GM23338 (cell line): Measurements from ENCODE around the gene APC. TPM values are rescaled to one million over a fixed set of nuclear protein-coding genes. Genes with fewer than 3 reads are reported as not detected.

Experiments
- ATAC-seq: fragments of 200-7000 bp; cut with Tn5 transposase; 3 replicates; pipeline ENCODE4 v1.9.1; 2020
- DNase-seq: peaks from one replicate; pipeline ENCODE4 v3.0.0-alpha.2; 2015; ENCODE audit warnings: low spot score
- H2AFZ ChIP-seq: fragments of 200-600 bp; sonication (generic); 2 replicates; pipeline ENCODE4 v1.8.0; 2016; ENCODE audit warnings: antibody characterized with exemption, mild to moderate bottlenecking, moderate library complexity
- H3F3A ChIP-seq: fragments of 200-600 bp; sonication (generic); replicated peaks from 2 replicates; pipeline ENCODE4 v1.8.0; 2017; ENCODE audit warnings: antibody characterized with exemption, mixed run types, low read depth
- H3K27ac ChIP-seq: fragments of 200-600 bp; sonication (generic); 2 replicates; pipeline ENCODE4 v1.6.1; 2016; ENCODE audit warnings: low read depth
- H3K27me3 ChIP-seq: fragments of 200-600 bp; sonication (generic); 2 replicates; pipeline ENCODE4 v1.8.0; 2016; ENCODE audit warnings: mild to moderate bottlenecking, mixed run types, moderate library complexity; ENCODE audit not compliant: insufficient read depth
- H3K36me3 ChIP-seq: fragments of 200-600 bp; sonication (generic); 2 replicates; pipeline ENCODE4 v1.8.0; 2016; ENCODE audit warnings: mild to moderate bottlenecking; ENCODE audit not compliant: insufficient read depth
- H3K4me1 ChIP-seq: fragments of 200-600 bp; sonication (generic); 2 replicates; pipeline ENCODE4 v1.8.0; 2016; ENCODE audit warnings: mild to moderate bottlenecking, moderate library complexity; ENCODE audit not compliant: insufficient read depth
- H3K4me2 ChIP-seq: fragments of 200-600 bp; sonication (generic); 2 replicates; pipeline ENCODE4 v1.7.1; 2017; ENCODE audit warnings: mixed run types
- H3K4me3 ChIP-seq: fragments of 200-600 bp; sonication (generic); 2 replicates; pipeline ENCODE4 v1.6.1; 2016; ENCODE audit warnings: mixed run types
- H3K79me2 ChIP-seq: fragments of 200-600 bp; sonication (generic); replicated peaks from 2 replicates; pipeline ENCODE4 v1.8.0; 2017; ENCODE audit warnings: mild to moderate bottlenecking; ENCODE audit not compliant: insufficient read depth
- H3K9me2 ChIP-seq: fragments of 200-600 bp; sonication (generic); 2 replicates; pipeline ENCODE4 v1.8.0; 2017; ENCODE audit not compliant: insufficient read depth
- H4K20me1 ChIP-seq: fragments of 200-600 bp; sonication (generic); replicated peaks from 2 replicates; pipeline ENCODE4 v1.8.0; 2017; ENCODE audit warnings: mild to moderate bottlenecking; ENCODE audit not compliant: insufficient read depth
- H3K27ac Mint-ChIP-seq: 2 replicates; pipeline ENCODE4 v1.8.0; 2020; ENCODE audit warnings: inconsistent platforms, mild to moderate bottlenecking, moderate library complexity, mixed read lengths
- H3K27me3 Mint-ChIP-seq: 3 replicates; pipeline ENCODE4 v1.8.0; 2022; ENCODE audit warnings: low read depth, mild to moderate bottlenecking, moderate library complexity, mixed read lengths, inconsistent platforms; ENCODE audit not compliant: insufficient read depth, poor library complexity
- H3K36me3 Mint-ChIP-seq: 3 replicates; pipeline ENCODE4 v1.8.0; 2021; ENCODE audit warnings: low read depth, mild to moderate bottlenecking, inconsistent platforms, moderate library complexity, mixed read lengths
- H3K4me1 Mint-ChIP-seq: 3 replicates; pipeline ENCODE4 v1.8.0; 2020; ENCODE audit warnings: mild to moderate bottlenecking, inconsistent platforms, mixed read lengths
- H3K4me3 Mint-ChIP-seq: 3 replicates; pipeline ENCODE4 v1.8.0; 2021; ENCODE audit warnings: moderate library complexity, mild to moderate bottlenecking, inconsistent platforms, mixed read lengths
- H3K9me3 Mint-ChIP-seq: 3 replicates; pipeline ENCODE4 v1.8.0; 2020; ENCODE audit warnings: moderate library complexity, mild to moderate bottlenecking, inconsistent platforms, mixed read lengths
- CREB1 ChIP-seq: fragments of 250-450 bp; sonication (Bioruptor Pico); IDR thresholded peaks from 2 replicates; pipeline ENCODE4 v1.5.0; 2020; ENCODE audit warnings: low read depth, mild to moderate bottlenecking, moderate library complexity
- CTCF ChIP-seq, 2 experiments: fragments of 200-600 bp in 1 of 2; sonication (generic) in 1 of 2; conservative IDR thresholded peaks; 2 replicates each; pipeline versions ENCODE4 v1.5.1 to v1.6.1; 2016 to 2017; ENCODE audit warnings: antibody characterized with exemption in 2 of 2, low read depth in 2 of 2, mild to moderate bottlenecking in 2 of 2, moderate library complexity in 1 of 2
- ETS1 ChIP-seq: IDR thresholded peaks from 2 replicates; pipeline ENCODE4 v1.6.1; 2016; ENCODE audit warnings: antibody characterized with exemption
- EZH2 ChIP-seq: fragments of 200-600 bp; sonication (generic); IDR thresholded peaks from one replicate; pipeline ENCODE4 v1.8.0; 2017; ENCODE audit warnings: antibody characterized with exemption, mild to moderate bottlenecking, low read depth; ENCODE audit not compliant: unreplicated experiment
- EZH2phosphoT487 ChIP-seq: fragments of 200-600 bp; sonication (generic); IDR thresholded peaks from one replicate; pipeline ENCODE4 v1.8.1; 2018; ENCODE audit warnings: antibody characterized with exemption; ENCODE audit not compliant: unreplicated experiment
- JUNB ChIP-seq: IDR thresholded peaks from one replicate; pipeline ENCODE4 v1.6.1; 2016; ENCODE audit warnings: antibody characterized with exemption; ENCODE audit not compliant: unreplicated experiment
- NANOG ChIP-seq: IDR thresholded peaks from 2 replicates; pipeline ENCODE4 v1.6.1; 2016; ENCODE audit warnings: antibody characterized with exemption, borderline replicate concordance
- POLR2AphosphoS5 ChIP-seq: IDR thresholded peaks from 2 replicates; pipeline ENCODE4 v1.6.1; 2016; ENCODE audit warnings: antibody characterized with exemption, low read depth
- STAT1 ChIP-seq: IDR thresholded peaks from one replicate; pipeline ENCODE4 v1.6.1; 2016; ENCODE audit warnings: antibody characterized with exemption; ENCODE audit not compliant: unreplicated experiment
- ZNF114 ChIP-seq: fragments of 250-450 bp; sonication (Bioruptor Pico); IDR thresholded peaks from 2 replicates; pipeline ENCODE4 v1.5.0; 2020; ENCODE audit warnings: mild to moderate bottlenecking, moderate library complexity
- ZNF331 ChIP-seq: fragments of 250-450 bp; sonication (Bioruptor Pico); IDR thresholded peaks from 2 replicates; pipeline ENCODE4 v1.5.0; 2020; ENCODE audit warnings: low read depth, mild to moderate bottlenecking, moderate library complexity
- polyA plus RNA-seq: library from polyadenylated mRNA; unstranded; fragments of >200 nt; fragmentation: Nextera tagmentation; extraction: Ambion mirVana; gene quantifications from 2 replicates; pipeline ENCODE4 v1.2.1, GENCODE V29; 2016
- total RNA-seq: library from RNA; depleted of rRNA; stranded (reverse); fragments of >200 nt; shearing (Covaris generic); gene quantifications from 2 replicates; pipeline ENCODE4 v1.2.3, GENCODE V29; 2014

Gene APC
- total and polyA plus RNA-seq, 2 experiments from 2014 or later = 42.4 to 62.9 TPM

- Histone ChIP-seq H3K79me2 (no peaks in the 10 kb centered on the region), H3K27ac (peak overlapping the region; percentile 90), H2AFZ (no peak overlapping the region), H3K27me3 (no peaks in the 10 kb centered on the region), H3F3A (peaks cover 5% of the 10 kb centered on the region; the same call in 1 of the 2 replicates), H3K4me1 (peaks cover 49% of the 10 kb centered on the region), H3K4me3 (peak overlapping the region; percentile 17), H3K36me3 (no peaks in the 10 kb centered on the region), H3K9me2 (no peaks in the 10 kb centered on the region), H4K20me1 (no peaks in the 10 kb centered on the region), H3K4me2 (peak overlapping the region; percentile 50)
- TF ChIP-seq NANOG = peak; percentile 87
- TF ChIP-seq EZH2phosphoT487 = no peak
- peak; percentile 25 for DNase-seq
- H3K4me3 Mint-ChIP-seq = peak overlapping the region; percentile 52
- peak overlapping the region; percentile 87 for H3K27ac Mint-ChIP-seq
- H3K4me1 Mint-ChIP-seq = peaks cover 60% of the 10 kb centered on the region
- no peaks in the 10 kb centered on the region for H3K9me3 Mint-ChIP-seq
- H3K36me3 Mint-ChIP-seq = peaks cover 42% of the 10 kb centered on the region
- H3K27me3 Mint-ChIP-seq = peaks cover 4% of the 10 kb centered on the region
- peak; percentile 34; the same call in 2 of the 3 replicates for ATAC-seq
Measured at GRCh38 chr5:112795944-112796678, 58.4 kb downstream of the APC start.

DNA sequence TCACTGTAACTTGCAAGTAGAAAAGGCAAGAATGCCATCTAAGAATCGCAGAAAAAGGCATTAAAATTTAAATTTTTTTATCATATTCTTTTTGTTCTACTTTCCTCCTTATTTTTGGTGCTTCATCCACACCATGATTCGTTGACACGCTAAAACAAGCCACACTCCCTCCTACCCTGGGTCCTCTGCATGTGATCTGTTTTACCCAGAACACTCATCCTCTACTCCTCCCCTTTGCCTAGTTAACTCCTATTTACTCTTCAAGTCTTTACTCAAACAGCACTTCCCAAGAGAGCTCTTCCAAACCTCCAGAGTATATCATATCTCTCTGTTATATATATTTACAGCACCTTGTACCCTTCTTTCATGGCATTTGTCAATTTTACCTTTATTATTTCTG, 62.0 kb downstream of the APC start:
- H3K4me3 Mint-ChIP-seq = no peak overlapping the region
- no peaks in the 10 kb centered on the region for H3K9me3 Mint-ChIP-seq
- peak overlapping the region; percentile 53 for H3K27ac Mint-ChIP-seq
- no peak overlapping the region for H3K4me2 ChIP-seq
- H3K9me2 ChIP-seq = no peaks in the 10 kb centered on the region
- ATAC-seq (no peak), DNase-seq (no peak)
- H3K79me2 ChIP-seq = no peaks in the 10 kb centered on the region
- H3K4me1 ChIP-seq = peaks cover 33% of the 10 kb centered on the region
- H3K27ac ChIP-seq = no peak overlapping the region
- H4K20me1 ChIP-seq = no peaks in the 10 kb centered on the region
- H3K36me3 Mint-ChIP-seq = peaks cover 36% of the 10 kb centered on the region
- no peak overlapping the region for H3K4me3 ChIP-seq
- TF ChIP-seq EZH2phosphoT487 = no peak
- no peak for TF ChIP-seq POLR2AphosphoS5
- no peak for TF ChIP-seq NANOG
- no peak for TF ChIP-seq ZNF331 (CRISPR knock-in tag)
- TF ChIP-seq JUNB = no peak
- TF ChIP-seq STAT1 = no peak
- TF ChIP-seq ZNF114 (CRISPR knock-in tag) = no peak
- H2AFZ ChIP-seq = no peak overlapping the region
- peaks cover 4% of the 10 kb centered on the region for H3K27me3 Mint-ChIP-seq
- H3K27me3 ChIP-seq = no peaks in the 10 kb centered on the region
- H3K4me1 Mint-ChIP-seq = peaks cover 39% of the 10 kb centered on the region
- peaks cover under 1% of the 10 kb centered on the region; the same call in 1 of the 2 replicates for H3F3A ChIP-seq
- H3K36me3 ChIP-seq = no peaks in the 10 kb centered on the region

DNA sequence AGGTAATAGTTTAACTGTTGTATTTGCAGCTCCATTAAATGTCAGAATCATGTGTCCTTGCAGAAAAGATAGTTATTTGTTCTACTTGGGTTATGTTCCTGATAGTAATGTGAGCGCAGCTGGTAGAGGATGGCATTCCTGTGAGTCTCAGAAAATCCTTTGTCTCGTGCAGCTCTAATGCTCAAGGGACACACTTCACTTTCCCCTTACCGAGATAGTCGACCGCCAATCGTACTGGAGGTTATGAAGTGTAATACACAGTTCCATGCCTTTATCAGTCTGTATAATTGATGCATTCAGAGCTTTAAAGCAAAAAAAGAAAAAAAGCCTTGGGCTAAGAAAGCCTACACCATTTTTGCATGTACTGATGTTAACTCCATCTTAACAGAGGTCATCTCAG, 63.2 kb downstream of the APC start:
- no peak overlapping the region for H3K4me3 ChIP-seq
- peaks cover under 1% of the 10 kb centered on the region for H3K27me3 Mint-ChIP-seq
- H3K27ac Mint-ChIP-seq = peak overlapping the region; percentile 30; the same call in 1 of the 2 replicates
- peaks cover 30% of the 10 kb centered on the region; the same call in 2 of the 3 replicates for H3K36me3 Mint-ChIP-seq
- no peak overlapping the region for H3K27ac ChIP-seq
- peaks cover 30% of the 10 kb centered on the region for H3K4me1 Mint-ChIP-seq
- no peak overlapping the region for H3K4me2 ChIP-seq
- H3F3A ChIP-seq = no peaks in the 10 kb centered on the region; the same call in 1 of the 2 replicates
- H3K27me3 ChIP-seq = no peaks in the 10 kb centered on the region
- ATAC-seq (no peak; the same call in 2 of the 3 replicates), DNase-seq (no peak)
- H3K79me2 ChIP-seq = no peaks in the 10 kb centered on the region
- H3K36me3 ChIP-seq = no peaks in the 10 kb centered on the region
- no peaks in the 10 kb centered on the region for H4K20me1 ChIP-seq
- H3K9me3 Mint-ChIP-seq = no peaks in the 10 kb centered on the region
- H3K4me1 ChIP-seq = peaks cover 21% of the 10 kb centered on the region
- no peak overlapping the region for H2AFZ ChIP-seq
- no peak overlapping the region for H3K4me3 Mint-ChIP-seq
- no peaks in the 10 kb centered on the region for H3K9me2 ChIP-seq
- TF ChIP-seq ETS1 (no peak), ZNF331 (CRISPR knock-in tag) (no peak), EZH2phosphoT487 (no peak), EZH2 (no peak), NANOG (no peak), STAT1 (no peak), JUNB (no peak), ZNF114 (CRISPR knock-in tag) (no peak), CREB1 (CRISPR knock-in tag) (no peak), CTCF (conservative IDR thresholded peaks at IDR 0.05; ENCODE audit: low read depth in 2 of 2) (no peak)
